GM12801 (cell line): ENCODE results near the gene PAQR8.

Source experiments
- TF ChIP-seq, protein P1 (sequence below): IDR thresholded peaks from one replicate; pipeline ENCODE4 v1.5.1; 2011; ENCODE audit warnings: control low read depth; ENCODE audit not compliant: insufficient read length; ENCODE audit errors: extremely low read depth

The PAQR8 gene

GRCh38 chr6:52384145-52384766, 22.3 kb downstream of the PAQR8 start:
- TF ChIP-seq, protein P1, sequence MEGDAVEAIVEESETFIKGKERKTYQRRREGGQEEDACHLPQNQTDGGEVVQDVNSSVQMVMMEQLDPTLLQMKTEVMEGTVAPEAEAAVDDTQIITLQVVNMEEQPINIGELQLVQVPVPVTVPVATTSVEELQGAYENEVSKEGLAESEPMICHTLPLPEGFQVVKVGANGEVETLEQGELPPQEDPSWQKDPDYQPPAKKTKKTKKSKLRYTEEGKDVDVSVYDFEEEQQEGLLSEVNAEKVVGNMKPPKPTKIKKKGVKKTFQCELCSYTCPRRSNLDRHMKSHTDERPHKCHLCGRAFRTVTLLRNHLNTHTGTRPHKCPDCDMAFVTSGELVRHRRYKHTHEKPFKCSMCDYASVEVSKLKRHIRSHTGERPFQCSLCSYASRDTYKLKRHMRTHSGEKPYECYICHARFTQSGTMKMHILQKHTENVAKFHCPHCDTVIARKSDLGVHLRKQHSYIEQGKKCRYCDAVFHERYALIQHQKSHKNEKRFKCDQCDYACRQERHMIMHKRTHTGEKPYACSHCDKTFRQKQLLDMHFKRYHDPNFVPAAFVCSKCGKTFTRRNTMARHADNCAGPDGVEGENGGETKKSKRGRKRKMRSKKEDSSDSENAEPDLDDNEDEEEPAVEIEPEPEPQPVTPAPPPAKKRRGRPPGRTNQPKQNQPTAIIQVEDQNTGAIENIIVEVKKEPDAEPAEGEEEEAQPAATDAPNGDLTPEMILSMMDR, result no peak

- TF ChIP-seq, protein P1, result no peak
Observed at GRCh38 chr6:52385074-52385473, 23.1 kb downstream of the PAQR8 start.

DNA sequence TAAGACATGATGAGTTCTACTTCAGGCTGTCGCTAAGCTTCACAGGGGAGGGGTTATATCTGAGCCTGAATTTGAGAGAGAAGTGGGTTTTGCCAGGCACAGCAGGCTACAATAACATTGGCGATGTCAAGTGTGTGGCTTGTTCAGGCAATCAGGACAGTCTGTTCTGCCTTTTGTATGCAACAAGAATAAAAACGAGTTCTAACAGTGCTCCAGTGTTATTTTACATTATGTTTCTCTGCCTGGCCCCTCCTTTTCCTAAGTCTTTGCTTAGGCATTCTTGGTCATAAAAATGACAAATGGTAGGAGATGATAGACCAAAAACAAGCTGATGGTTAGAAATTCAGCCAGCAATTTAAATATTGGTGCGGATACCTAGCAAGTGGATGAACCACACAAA, 26.8 kb downstream of the PAQR8 start:
- TF ChIP-seq, protein P1, result no peak

DNA sequence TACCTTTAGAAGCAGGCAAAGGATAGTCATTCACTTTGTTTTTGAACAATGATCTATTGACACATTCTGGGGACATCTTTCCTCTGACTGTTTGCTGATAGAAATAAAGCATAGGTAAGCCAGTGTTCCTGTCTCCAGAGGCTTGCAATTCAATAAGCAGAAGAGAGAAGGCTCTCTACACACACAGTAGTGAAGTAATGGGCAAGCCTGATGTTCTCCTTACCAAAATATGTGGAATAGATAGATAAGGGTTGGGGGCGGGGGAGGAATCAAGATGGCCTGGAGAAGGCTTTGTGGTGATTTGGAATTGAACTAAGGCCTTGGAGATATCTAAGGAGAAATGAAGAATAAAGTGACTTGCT, 27.3 kb downstream of the PAQR8 start:
- TF ChIP-seq, protein P1, result no peak

- TF ChIP-seq, protein P1, result no peak
Observed at GRCh38 chr6:52389626-52390360, 27.8 kb downstream of the PAQR8 start.

GRCh38 chr6:52390361-52390727, 28.4 kb downstream of the PAQR8 start:
- TF ChIP-seq, protein P1, result no peak

DNA sequence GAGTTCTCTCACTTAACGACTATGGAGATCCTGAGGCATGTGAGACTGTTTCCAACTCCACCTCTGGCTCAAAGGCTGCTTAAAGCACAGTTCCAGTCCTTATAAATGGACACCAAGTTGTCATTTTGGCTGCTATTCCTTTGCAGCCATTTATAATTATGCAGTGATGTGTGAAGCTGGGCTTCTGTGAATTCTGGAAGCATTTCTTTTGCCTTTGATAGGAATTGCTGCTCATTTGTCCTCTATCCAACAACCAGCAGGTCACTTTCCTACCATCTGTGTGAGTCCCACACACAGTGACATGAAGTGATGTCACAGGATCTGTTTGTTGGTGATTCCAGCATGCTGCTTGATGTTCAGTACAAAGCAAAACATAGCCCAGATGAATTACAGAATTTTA, 29.6 kb downstream of the PAQR8 start:
- TF ChIP-seq, protein P1, result no peak
